GM12864 (cell line): Measurements from ENCODE around the gene ZNF629.
"Not testable (repeated sequence)": the region's sequence is repeated elsewhere in the genome, so short reads cannot be mapped to it uniquely, and the experiment has no call there.

Experiments used
- DNase-seq: peaks from one replicate; pipeline ENCODE4 v3.0.0-alpha.2; 2011; ENCODE audit warnings: low read depth
- H3K4me3 ChIP-seq: 2 replicates; pipeline ENCODE4 v1.5.1; 2011; ENCODE audit warnings: mild to moderate bottlenecking, low read depth, low read length, control low read depth
- TF ChIP-seq, protein P1 (sequence below): IDR thresholded peaks from 2 replicates; pipeline ENCODE4 v1.5.1; 2011; ENCODE audit warnings: low read depth, mild to moderate bottlenecking, moderate library complexity, low read length, control low read depth, inconsistent platforms; ENCODE audit errors: missing control alignments

The ZNF629 gene

DNA sequence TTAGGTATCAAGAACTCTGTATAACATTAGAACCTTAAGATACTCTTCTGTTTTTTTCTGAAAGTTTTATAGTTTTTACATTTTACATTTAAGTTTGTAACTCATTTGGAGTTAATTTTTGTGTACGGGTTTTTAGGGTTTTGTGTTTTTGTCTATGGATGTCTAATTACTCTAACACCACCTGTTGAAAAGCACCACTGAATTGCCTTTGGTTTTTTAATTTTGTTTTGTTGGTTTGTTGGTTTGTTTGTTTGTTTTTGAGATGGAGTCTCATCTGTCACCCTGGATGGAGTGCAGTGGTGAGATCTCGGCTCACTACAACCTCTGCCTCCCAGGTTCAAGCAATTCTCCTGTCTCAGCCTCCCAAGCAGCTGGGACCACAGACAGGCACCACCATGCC is 29.8 kb upstream of the ZNF629 start:
- H3K4me3 ChIP-seq = no peak overlapping the region
- DNase-seq = no peak
- TF ChIP-seq, protein P1, sequence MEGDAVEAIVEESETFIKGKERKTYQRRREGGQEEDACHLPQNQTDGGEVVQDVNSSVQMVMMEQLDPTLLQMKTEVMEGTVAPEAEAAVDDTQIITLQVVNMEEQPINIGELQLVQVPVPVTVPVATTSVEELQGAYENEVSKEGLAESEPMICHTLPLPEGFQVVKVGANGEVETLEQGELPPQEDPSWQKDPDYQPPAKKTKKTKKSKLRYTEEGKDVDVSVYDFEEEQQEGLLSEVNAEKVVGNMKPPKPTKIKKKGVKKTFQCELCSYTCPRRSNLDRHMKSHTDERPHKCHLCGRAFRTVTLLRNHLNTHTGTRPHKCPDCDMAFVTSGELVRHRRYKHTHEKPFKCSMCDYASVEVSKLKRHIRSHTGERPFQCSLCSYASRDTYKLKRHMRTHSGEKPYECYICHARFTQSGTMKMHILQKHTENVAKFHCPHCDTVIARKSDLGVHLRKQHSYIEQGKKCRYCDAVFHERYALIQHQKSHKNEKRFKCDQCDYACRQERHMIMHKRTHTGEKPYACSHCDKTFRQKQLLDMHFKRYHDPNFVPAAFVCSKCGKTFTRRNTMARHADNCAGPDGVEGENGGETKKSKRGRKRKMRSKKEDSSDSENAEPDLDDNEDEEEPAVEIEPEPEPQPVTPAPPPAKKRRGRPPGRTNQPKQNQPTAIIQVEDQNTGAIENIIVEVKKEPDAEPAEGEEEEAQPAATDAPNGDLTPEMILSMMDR = no peak

DNA sequence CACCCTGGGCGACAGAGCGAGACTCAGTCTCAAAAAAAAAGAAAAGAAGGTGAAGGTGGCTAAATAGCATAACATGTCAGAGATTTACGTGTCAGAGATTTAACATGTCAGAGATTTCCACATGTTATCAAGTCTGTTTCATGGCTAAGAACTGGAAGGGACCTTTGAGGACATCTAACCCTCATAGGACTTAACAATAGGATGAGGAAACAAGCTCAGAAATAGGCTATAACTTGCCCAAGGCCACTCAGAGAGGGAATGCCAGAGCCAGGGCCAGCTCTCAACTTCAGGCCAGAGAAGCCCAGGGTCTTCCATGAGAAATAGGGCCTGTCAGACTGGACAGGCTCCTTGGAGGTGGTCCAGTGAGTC is 26.8 kb upstream of the ZNF629 start:
- TF ChIP-seq, protein P1 = no peak
- DNase-seq = no peak
- peak overlapping the region; percentile 56 for H3K4me3 ChIP-seq

DNA sequence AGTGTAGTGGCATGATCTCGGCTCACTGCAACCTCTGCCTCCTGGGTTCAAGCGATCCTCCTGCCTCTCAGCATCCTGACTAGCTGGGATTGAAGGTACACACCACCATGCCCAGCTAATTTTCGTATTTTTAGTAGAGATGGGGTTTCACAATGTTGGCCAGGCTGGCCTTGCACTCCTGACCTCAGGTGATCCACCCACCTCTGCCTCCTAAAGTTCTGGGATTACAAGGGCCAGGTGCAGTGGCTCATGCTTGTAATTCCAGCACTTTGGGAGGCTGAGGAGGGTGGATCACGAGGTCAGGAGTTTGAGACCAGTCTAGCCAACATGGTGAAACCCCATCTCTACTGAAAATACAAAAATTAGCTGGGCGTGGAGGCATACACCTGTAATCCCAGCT is 22.7 kb upstream of the ZNF629 start:
- not testable (repeated sequence) for H3K4me3 ChIP-seq, DNase-seq

DNA sequence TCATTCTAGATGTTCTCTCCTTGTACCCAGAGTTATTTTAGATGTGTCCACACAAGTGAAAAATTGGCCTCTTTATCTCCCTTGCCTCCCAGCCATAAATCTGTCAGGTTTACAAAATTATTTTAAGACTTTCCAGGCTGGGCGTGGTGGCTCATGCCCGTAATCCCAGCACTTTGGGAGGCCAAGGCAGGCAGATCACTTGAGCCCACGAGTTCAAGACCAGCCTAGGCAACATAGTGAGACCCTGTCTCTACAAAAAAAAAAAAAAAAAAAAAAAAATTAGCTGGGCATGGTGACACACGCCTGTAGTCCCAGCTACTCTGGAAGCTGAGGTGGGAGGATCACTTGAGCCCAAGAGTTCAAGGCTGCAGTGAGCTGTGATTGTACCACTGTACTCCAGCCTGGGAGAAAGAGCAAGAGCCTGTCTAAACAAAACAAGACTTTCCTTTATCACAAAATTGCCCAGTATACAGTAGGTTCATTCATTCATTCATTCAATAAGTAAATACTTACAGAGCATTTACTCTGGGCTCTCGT is 22.0 kb upstream of the ZNF629 start:
- not testable (repeated sequence) for DNase-seq, H3K4me3 ChIP-seq

DNA sequence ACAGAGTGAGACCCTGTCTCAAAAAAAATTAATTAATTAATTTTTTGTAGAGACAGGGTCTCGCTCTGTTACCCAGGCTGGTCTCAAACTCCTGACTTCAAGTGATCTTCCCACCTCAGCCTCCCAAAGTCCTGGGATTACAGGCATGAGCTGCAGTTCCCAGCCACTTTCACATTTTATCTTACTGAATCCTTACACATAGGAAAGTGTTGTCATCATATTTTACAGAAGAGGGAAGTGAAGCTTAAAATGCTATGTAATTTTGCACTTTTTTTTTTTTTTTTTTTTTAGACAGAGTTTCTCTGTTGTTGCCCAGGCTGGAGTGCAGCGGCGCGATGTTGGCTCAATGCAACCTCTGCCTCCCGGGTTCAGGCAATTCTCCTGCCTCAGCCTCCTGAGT is 21.1 kb upstream of the ZNF629 start:
- H3K4me3 ChIP-seq = no peak overlapping the region
- TF ChIP-seq, protein P1 = no peak
- DNase-seq = no peak

DNA sequence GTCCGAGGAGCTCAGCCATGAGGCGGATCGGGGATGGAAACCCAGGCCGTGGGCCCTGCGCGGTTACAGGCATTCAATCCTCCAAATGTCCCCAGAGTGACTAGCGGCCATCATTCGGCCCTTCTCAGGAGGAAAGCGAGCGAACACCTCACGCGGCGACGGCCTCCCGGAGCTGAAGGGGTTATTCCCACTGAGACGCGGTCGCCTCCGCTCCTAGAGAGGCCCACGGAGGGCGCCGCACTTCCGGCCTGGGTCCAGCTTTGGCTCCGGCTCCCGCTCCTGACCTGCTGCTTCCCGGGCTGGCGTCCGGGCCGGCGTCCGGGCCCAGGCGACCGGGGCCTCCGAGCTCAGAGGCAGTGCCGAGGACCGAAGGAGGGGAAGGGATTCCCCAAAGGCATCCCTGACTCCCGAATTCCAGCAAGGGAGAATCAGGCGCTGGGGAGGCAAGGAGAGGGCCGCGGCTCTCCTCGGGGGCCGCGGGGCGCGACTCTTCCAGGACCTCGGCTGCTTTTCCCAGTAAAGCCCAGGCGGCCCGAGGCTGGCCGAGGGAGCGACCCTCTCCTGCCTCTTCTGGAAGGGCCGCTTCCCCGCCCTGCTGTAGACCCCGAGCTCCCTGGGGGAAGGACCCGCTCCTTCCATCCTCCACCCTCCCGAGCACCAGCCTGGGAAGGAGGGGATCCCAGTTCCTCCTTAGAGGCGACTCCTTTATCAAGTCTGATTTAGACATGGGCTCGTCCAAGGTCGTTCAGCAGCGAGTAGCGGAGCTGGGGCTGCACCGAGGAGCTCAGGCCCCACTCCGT is 18.6 kb upstream of the ZNF629 start:
- no peak for DNase-seq
- H3K4me3 ChIP-seq = peak overlapping the region; percentile 53
- TF ChIP-seq, protein P1 = no peak

DNA sequence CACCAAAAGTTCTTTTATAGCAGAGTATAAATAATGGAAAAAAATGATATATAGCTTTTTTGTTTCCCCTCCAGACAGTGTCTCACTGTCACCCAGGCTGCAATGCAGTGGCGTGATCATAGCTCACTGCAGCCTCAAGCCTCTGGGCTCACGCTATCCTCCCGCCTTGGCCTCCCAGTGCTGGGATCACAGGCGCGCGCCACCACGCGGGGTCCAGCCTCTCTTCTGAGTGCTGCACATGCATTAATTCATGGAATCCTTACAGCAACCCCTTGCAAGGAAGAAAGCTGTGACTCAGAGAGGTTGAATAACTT is 18.0 kb upstream of the ZNF629 start:
- TF ChIP-seq, protein P1 = no peak
- DNase-seq = no peak
- peak overlapping the region; percentile 53; the same call in 1 of the 2 replicates for H3K4me3 ChIP-seq

DNA sequence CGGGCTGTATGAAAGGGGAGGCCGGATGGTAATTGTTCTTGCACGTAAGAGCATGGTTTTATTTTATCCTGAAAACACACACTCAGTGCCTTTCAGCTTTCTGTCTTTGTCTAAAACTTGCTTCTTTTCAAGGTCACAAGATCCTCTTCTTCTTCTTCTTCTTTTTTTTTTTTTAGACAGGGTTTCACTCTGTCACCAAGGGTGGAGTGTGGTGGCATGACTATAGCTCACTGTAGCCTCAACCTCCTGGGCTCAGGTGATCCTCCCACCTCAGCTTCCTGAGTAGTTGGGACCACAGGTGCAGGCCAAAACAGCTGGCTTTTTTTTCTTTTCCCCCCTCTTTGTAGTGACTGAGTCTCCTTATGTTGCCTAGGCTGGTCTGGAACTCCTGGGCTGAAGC is 15.9 kb upstream of the ZNF629 start:
- TF ChIP-seq, protein P1 = no peak
- H3K4me3 ChIP-seq = no peak overlapping the region
- no peak for DNase-seq
